OCI-M2 (cell line): Measurements from ENCODE around the gene PIMREG.

Experiments
- DNase-seq: peaks from one replicate; lab custom pipeline; 2025; ENCODE audit not compliant: unreplicated experiment; lab: John Stamatoyannopoulos, UW

The PIMREG gene

DNA sequence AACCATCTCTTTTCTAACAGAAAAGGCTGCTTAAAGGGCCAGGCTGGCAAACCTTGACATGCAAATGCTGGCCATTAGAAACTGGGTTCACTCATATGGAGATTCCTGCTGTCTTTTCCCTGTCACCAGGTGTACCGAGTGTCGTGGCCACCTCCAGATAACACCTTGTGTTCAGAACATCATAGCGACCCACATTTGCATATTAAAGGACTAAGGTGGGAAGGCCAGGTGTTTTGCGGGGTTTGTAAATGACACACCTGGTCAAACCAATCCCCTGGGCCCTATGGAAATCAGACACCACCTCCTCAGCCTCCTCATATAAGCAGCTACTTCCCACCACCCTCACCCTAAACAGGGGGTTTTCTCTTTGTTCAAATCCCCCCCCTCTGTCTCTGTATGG, 6.8 kb upstream of the PIMREG start:
- no peak for DNase-seq

DNA sequence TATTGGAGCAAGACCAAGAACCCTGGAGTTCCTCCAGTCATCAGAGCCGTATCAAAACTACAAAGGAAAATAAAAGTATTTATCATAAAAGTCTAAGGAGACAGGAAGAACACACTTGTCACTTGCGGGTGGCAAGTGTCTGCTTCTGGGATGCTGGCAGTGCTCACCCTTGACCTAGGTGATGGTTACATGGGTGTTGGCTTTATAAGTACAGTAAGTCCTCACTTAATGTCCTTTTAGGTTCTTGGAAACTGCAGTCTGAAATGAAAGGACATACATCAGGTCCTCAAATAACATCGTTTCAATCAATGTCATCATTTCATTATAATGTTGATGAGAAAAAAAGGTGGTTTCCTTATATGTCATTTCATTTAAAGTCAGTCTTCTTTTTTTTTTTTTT, 6.3 kb upstream of the PIMREG start:
- DNase-seq, result no peak

DNA sequence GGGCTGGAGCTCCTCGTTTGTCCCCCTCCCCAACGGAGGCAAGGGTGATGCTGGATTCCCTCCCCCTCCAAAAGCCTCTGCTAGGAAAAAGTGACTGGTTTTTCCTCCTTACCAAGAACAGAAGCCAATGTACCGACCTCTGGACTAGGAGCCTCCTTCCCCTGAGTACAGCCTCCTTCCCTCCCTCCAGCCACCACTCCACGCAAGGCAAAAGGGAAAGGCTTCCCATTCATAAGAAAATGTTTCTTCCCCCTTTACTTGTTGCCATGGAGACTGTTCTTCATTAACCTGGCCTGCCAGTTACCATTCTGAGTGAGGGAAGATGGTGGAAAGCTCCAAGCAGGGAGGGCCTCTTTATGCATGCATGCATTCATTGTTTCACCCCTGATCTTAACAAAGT, 4.3 kb upstream of the PIMREG start:
- no peak for DNase-seq

DNA sequence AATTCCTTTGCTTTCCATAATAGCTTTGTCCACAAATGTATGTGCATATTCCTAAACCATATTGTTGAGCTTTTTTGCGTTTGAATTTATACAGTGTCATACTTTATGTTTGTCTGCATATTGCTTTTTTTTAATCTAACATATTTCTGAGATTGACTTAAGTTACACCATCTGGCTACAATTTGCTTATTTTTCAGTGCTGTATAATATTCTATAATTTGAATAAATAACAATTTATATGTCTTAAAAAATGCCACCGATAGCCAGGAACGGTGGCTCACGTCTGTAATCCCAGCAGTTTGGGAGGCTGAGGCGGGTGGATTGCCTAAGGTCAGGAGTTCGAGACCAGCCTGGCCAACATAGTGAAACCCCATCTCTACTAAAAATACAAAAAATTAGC, 1.5 kb upstream of the PIMREG start:
- DNase-seq, result no peak

DNA sequence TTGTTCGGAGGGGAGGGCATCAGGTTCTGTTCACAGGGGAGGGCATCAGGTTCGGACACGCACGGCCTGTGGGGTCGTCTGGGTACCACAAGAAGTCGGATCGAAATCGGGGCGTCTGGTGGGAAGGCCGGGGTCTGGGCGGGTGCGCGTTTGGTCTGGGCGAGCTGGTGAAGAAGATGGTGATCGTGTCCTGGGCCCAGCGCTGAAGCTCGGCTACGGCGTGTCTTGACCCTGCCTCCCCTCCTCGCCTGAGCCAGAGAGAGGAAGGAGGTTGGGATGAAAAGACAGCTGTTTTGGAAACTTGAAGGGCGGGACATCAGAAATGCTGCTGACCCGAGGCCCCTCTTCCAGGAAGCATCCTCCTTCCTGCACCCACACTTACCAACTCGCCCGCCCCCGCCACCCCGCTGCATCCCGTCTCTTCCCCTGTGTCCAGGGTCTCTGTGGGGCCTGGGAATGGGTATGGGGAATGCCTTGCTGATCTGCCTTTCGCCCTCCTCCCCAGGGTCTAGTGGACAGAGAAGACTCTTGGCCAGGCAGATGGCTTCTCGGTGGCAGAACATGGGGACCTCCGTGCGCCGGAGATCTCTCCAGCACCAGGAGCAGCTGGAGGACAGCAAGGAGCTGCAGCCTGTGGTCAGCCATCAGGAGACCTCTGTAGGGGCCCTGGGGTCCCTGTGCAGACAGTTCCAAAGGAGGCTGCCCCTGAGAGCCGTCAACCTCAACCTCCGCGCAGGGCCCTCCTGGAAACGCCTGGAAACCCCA, 498 bp downstream of the PIMREG start:
- no peak for DNase-seq

DNA sequence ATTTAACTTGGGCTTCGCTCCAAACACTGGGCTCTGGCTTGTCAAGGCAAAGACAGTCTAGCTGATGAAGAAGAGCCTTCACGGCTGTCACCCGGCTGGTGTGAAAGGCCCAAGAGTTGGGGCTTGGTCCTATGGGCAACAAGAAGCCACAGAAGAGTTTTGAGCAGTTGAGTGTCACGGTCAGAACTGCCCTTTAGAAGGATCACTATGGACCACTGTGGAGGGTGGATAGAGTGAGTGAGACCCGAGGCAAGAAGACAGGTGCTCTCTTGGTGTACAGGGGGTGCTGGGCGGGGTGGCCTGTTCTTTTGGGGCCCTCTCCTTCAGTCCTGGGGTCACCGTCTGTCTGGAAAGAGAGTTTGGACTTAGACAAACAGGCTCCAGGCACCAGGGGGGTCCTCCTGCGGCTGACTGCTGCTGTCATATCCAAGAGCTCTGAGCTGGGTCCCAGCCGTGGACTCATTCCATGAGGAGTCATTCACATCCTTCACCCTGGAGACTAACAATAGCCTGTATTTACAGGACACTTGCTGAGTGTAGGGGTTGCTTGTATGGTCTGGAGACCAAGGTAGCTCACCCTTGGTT, 2.4 kb downstream of the PIMREG start:
- no peak for DNase-seq

DNA sequence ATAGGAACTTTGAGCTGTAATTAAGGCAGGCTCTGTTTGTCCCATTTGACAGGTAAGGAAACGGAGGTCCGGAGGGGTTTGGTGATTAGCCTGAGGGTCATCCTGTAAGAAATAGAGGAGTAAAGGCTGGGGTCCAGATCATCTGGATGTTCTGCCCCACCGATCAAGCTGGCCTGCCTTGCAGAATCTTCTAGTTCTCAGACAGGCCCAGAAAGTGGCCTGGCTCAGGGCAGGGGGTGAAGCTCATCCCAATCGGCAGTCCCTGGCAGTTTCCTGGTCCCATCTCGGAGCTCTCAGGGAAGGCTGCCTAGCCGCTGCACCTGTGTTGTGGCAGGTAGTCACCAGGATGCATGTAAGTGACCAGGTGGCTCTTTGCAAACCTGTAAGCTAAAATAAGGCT, 4.2 kb downstream of the PIMREG start:
- no peak for DNase-seq

DNA sequence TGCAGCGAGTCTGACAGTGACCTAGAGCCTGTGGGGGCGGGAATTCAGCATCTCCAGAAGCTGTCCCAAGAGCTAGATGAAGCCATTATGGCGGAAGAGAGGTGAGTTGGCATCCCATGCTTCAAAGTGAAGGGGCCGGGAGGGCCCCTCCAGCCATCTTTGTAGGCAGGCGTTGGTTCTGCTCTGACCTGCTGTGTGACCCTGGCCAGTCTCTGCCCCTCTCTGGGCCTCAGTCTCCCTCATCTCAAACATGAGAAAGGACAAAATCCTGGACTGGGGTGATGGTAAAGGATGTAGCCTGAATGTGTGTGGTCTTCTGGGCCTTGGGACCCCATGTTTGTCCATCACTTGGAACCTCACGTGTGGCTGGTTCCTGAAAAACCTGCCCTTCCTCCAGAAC, 5.1 kb downstream of the PIMREG start:
- no peak for DNase-seq

DNA sequence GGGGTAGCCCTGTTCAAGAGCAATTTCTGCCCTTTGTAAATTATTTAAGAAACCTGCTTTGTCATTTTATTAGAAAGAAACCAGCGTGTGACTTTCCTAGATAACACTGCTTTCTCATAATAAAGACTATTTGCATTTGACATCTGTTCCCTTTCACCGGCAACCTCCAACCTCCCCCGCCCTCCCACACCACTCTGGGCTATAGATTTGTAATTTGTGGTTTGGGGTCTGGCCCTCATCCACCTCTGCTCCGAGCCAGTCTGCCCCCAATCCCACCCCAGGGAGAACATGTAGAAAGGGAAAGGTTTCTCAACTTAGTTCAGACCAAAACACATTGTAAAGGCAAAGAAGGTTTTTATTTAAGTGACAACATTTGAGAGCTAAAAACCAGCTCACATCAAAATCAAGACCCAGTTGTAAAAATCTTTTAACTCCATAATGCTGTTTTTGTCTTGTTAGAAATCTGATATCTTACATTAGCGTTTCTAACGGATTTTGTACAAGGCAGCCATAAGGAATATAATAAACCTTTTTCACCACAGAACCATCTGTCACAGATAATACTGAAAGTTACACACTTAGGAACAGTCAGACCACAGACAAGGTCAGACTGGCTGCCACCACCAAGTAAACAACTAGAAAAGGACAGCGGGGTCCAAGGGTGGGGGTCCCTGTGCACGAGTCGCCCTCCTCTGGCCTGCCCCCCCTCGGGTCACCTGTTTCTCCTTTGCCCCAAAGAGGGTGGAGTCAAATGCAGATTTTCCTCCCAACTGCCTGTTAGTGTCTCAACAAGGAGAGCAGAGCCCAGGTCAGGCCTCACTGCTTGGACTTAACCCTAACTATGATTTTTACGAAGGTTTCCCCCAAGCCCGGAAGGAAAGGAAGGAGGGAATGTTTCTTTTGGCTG, 6.9 kb downstream of the PIMREG start:
- DNase-seq, result no peak

DNA sequence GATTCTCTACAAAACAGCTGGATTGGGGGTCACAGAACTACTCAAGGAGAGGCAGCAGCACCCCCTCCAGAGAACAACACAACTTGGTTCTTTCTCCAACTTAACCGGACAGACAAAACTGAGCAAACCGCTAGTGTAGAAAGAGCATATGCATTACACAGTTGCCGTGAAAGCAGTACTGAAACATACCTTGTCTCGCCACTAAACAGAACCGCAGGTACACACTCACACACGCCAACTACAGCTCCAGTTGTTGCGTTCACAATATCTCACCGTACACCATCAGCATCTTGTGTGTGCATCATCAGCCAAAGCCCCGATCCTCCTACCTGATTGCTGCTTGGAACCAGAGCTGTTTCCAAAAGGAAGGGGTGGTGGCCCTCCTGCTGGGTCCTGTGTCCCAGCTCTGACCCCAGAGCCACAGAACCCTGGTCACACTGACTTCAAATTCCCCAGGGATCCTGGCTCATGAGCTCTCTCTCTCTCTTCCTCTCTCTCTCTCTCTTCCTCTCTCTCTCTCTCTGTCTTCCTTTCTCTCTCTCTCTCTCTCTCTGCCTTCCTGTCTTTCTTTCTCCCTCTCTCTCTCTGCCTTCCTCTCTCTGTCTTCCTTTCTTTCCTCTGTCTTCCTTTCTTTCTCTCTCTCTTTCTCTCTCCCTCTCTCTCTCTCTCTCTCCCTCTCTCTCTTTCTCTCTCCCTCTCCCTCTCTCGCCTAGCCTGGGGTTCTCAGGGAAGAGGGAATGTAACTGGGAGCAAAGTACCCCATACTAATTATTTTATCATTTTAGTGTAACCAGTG, 8.4 kb downstream of the PIMREG start:
- DNase-seq, result no peak

DNA sequence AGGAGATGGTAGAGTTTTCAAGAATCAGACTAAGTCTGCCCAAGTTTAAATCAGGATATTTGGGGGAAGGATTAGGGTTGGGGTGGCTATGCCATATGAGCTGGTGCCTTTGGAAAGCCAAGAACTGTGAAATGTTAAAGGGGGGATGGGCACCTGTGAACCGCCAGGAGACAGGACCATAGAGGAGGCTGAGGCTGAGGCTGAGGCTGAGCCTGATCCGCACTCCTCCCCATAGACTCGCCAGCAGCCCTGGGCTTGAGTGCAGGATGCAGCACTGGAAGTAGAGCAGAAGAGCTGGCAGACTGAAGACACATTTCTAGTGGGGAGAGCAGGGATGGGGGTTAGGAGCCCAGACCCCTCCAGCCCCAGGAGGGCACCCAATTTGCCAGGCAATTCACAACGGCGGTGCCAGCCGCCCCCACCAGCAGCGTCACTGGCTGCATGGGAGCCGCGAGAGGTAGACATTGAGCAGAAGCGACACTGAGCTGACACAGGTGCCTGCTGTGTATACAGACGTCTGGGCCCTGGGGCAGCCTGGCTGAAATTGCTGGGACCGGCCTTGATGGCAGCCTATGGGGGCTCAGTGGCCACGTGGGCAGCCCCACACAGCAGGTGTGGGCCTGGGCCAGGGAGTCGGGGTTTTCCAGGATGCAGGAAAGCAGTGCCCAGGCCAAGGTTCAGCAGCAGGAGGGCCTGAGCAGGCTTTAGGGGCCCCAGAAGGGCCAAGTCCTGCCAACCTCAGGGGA, 9.2 kb downstream of the PIMREG start:
- no peak for DNase-seq

DNA sequence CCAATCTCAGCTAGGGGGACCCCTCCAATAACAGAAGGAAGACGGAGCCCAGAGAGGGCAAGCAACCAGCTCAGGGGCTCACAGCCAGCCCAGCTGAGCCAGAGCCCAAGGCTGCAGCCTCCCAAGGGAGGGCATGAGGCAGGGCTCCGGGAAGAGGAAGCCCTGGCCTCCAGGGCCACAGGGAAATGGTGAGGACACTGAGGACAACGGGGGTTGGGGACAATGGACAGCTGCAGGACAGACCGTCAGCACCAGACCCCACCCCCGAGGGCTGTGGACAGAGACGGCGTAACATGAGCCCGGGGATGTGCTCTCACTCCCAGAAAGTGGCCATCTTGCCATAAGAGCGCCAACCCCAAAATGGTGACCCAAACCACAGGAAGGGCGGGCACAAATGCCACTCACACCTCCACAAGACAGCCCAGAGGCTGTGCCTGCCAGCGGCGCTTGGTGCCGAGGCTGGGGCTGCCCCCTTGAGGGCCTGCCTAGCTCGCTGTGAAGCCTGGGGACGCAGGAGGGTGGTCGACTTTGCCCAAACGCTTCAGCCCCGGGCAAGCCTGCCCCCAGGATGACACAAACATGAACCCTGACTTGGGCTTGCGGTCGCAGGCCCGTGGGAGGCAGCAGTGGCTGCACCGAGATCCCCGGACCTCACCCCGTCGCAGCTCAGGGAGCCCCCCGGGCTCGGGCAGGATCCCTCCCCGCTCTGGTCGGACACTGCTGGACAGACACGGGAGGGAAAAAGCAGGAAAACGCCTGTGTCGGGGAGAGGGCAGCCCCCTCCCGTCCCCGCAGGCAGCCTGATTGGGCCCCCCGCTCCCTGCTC, 10.5 kb downstream of the PIMREG start:
- no peak for DNase-seq

DNA sequence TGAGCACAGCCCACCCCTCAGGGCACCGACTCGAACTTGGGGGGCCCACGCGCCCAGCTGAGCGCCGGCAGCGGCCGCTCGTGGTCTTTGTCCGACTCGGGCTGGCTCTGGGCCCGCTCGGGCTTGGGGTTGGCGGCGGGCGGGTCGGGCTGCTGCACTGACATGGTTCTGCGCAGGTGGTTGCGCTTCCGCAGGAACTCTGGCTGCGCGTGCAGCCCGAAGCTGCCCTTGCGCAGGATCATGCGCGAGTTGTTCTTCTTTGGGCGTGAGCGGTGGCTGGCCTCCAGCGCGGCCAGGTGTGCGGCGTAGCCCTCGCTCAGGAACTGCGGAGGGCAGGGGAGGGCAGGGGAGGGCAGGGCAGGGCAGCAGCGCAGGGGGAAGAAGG, 11.1 kb downstream of the PIMREG start:
- no peak for DNase-seq

DNA sequence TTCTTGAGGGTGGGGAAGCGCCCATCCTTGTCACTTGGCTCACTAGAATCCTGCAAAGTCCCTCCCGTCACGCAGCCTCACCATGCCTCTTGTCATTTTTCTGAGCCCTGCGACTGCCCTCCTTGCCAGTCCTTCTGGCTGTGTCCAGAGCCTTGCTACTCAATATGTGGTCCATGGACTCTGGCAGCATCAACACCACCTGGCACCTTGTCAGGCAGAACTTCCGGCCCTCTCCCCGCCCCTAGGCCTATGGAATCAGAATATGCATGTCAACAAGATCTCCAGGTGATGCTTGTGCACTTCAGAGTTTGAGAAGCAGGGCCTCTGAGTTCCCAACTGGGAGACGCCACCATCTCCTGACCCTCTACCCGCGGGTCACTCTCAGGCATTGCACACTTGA, 12.1 kb downstream of the PIMREG start:
- no peak for DNase-seq

DNA sequence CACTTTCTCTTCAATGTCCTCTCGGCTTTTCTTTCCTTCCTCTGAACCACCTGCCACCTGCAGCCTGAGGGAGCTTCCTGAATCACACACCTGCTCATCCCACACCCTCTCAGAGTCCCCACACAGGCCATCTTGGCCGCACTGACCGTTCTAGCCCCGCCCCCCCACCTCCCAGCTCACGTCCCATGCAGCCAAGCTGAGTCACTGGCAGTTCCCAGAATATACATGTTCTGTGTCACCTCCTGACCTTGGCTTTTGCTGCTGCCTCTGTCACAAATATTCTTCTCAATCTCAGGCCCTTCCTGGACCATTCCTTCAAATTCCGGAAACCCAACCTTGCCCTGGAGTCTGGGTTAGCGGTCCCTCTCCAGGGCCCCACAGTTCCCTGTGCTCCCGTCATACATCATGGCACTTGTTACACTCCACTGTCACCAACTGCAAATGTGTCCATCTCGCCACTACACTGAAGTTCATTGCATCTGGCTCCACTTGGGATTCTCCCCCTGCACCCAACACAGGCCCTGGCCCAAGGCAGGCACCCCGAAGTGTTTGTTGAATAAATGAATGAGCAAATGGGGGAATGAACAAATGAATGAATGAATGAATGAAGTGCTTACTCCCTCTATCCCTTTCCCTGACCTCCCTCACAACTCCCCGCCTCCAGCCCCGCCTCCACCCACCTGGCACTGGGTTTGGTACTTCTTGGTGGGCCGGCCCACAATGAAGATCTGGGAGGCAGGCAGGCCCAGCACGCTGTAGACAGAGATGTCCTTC, 12.8 kb downstream of the PIMREG start:
- no peak for DNase-seq

DNA sequence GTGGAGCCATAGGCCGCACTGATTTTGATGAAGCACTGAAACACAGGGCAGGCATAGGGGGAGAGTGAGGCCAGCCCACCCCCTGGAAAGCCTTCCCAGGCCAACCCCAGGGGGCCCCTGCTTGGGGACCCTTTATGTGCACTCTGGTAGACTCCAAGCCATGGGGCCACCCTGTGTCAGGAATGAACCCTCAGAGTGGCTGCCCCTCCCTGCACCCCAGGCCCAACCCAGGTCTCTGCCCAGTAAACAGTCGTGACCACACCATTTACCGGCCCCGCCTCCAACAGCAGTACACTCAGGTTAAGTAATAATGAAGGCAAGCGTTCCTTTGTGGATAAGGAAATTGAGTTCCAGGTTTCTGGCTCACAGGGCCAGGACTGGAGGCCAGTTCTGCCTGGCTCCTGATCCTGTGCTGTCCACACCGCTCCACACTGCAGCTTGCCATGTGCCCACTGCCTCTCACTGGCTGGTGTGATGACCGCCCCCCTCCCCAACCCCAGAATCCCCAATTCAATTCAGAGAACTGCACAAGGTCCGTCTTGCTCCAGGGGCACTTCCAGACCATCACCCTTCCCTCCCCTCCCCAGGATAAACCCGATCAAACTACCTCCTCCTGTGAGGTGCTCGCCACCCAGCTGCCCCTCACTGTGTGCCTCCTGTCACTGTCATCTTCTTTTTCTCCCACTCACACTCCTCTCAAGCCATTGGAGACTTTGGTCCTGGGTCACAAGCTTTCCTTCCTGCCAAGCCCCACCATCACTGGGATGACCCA, 13.6 kb downstream of the PIMREG start:
- no peak for DNase-seq

DNA sequence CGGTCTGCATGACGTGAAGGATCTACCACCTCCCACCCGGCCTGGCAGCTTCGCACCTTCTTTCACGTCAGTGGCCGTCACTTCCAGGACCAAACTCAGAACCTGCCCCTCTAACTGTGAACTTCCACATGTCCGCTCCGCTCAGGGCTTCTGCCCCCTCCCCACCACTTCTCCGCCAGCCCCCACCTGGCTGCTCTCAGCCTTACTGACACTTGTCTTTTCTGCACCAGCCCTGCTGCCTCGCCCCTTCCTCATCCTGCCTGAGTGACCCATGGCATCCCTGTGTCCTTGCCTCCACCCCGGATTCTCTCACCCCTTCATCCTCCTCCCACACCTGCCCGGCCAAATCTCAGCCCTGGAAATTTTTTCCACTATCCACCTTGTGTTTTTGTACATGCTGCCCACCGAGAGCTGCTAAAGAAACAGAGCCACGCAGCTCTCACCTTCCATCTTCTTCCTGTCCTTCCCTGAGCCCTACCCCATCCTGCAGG, 14.2 kb downstream of the PIMREG start:
- no peak for DNase-seq

DNA sequence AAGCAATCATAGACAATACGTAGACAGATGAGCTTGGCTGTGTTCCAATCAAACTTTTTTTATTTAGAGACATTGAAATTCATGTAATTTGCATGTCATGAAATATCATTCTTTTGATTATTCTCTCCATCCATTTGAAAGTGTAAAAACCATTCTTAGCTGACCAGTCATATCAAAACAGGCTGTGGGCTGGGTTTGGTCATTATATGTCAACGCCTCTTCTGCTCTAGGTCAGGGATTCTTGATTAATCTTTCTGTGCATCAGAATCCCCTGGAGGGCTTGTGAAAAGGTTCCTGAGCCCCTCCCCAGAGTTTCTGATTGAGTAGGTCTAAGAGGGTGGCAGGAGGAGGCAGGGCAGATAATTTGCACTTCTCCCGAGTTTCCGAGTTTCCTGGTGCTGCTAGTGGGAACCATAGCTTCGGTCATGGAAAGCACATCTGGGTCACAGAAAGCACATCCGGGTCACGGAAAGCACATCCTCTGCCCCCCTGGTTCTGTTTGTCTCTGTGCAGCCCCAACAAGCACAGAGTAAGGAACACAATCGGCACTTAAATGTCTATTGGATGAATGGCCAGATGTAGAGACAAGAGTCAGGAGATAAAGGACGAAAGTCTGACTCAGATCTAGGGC, 16.4 kb downstream of the PIMREG start:
- DNase-seq, result no peak
